Measurements from ENCODE around the gene CFAP107.

GRCh38 chr1:12757836-12758235, 11.8 kb downstream of the CFAP107 start:
- TF ChIP-seq CTCF (IDR thresholded peaks at IDR 0.05) (no peak), ATF3 (CRISPR knock-in tag; conservative IDR thresholded peaks at IDR 0.05) (no peak), NR3C1 (CRISPR knock-in tag; conservative IDR thresholded peaks at IDR 0.05; ENCODE audit: low read depth) (no peak)

Data from WTC11 (cell line).